Peyer's patch (tissue), 4 donors: ENCODE results near the gene ATP4A.

Source experiments
- POLR2A ChIP-seq, 2 donors: fragments of 450-650 bp; IDR thresholded peaks; one replicate each; pipeline ENCODE4 v1.5.1; 2017; ENCODE audit warnings: antibody characterized with exemption in 2 of 2, mild to moderate bottlenecking in 2 of 2, moderate library complexity in 2 of 2
- TF ChIP-seq, protein P1 (sequence below), 6 experiments: fragments of 450-650 bp in 4 of 6; fragments of 200-600 bp in 2 of 6; sonication (generic) in 1 of 6; IDR thresholded peaks; one replicate each; pipeline ENCODE4 v1.5.1; 2017 to 2019; ENCODE audit warnings: antibody characterized with exemption in 6 of 6, mild to moderate bottlenecking in 3 of 6, moderate library complexity in 1 of 6

DNA sequence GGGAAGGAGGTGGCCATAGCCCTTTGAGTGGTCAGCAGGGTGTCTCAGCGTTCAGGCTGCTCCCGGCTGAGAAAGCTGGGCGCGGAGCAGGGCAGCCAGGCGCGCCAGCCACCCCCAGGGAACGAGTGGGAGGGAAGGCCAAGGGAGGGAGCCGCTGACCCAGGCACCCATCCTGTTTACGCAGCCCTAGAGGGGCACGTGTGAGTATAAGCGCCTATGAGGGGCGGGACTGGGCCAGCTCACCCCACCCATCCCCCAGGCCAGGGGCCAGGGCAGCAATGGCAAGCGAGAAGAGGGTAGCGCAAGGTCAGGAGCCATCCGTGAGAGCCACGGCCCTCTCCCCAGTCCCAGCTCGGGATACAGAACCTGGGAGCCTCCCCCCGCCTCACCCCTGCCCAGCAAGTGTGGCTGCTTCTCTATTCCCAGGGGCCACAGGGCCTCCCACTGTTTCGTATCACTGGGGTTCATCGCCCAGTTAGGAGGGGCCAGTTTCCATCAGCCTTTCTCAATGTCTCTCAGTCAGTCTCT lies 49.1 kb downstream of the ATP4A start:
- TF ChIP-seq, protein P1, sequence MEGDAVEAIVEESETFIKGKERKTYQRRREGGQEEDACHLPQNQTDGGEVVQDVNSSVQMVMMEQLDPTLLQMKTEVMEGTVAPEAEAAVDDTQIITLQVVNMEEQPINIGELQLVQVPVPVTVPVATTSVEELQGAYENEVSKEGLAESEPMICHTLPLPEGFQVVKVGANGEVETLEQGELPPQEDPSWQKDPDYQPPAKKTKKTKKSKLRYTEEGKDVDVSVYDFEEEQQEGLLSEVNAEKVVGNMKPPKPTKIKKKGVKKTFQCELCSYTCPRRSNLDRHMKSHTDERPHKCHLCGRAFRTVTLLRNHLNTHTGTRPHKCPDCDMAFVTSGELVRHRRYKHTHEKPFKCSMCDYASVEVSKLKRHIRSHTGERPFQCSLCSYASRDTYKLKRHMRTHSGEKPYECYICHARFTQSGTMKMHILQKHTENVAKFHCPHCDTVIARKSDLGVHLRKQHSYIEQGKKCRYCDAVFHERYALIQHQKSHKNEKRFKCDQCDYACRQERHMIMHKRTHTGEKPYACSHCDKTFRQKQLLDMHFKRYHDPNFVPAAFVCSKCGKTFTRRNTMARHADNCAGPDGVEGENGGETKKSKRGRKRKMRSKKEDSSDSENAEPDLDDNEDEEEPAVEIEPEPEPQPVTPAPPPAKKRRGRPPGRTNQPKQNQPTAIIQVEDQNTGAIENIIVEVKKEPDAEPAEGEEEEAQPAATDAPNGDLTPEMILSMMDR (IDR thresholded peaks at IDR 0.05) = no peak
- TF ChIP-seq POLR2A (IDR thresholded peaks at IDR 0.05) = no peak
